ENCODE results near the gene TTLL8.
A peak's percentile ranks its signal among the peaks of the same experiment; 100 is the strongest.
"Not testable (repeated sequence)": the region's sequence is repeated elsewhere in the genome, so short reads cannot be mapped to it uniquely, and the experiment has no call there.

TTLL8 gene

DNA sequence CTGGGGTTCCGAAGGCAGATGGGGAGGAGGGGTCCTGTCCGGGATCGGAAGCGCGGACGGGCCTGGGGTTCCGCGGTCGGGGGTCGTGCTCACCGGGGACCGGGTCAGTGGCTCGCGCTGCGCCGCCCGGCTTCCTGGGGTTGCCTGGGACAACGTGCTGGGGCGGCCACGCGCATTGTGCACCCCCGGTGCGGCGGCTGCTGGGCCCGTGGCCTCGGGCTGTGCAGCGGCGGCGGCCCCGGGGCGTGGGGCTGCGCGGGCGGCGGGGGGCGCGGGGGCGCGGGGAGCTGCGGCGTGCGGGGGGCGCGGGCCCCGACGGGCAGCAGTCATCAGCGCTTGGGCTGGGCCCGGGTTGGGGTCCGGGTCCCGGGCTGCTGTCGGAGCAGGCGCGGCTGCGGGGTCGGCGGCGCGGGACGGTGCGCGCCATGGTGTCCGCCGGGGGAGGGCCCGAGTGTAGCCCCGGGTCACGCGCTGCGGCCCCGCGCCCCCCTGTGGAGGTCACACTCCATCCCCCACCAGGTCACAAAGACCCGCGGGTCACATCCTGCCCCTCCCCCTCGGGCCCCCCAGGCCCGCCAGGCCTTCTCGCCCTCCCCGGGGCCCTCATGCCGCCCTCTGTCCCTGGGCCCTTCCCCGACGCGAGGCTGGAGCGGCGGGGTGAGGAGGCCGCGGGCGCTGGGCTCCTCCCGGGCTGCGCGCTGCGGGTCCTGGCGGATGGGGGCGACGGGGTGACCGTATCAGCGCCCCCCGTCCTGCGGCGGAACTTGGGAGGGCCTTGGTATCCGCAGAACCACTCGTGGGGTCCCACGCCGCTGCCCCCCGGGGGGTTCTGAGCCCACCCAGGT lies at the start of gene TTLL8:
TTLL8 (minus strand) TSS at position 238 of the 845 bp plus-strand sequence.
- DNase-seq (ENCODE audit: low read depth) = no peak

DNA sequence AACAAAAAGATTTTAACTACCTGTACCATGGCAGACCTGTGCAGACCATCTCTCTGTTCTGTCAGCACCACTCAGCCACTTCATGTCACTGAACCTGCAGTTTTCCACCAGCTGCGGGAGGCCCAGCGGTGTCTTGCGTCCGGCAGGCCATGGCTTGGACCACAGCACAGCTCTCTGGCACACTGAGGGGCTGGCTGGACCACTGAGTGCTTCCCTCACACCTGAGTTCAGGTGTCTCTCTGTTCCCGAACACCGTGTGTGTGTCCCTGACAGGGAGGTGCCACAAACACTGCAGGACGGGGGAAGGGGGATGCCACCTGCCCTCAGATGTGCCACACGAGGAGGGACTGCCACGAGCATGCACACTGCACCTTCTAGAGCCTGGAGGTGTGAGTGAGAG lies 49.4 kb upstream of the TTLL8 start:
- DNase-seq (ENCODE audit: low read depth) = no peak

DNA sequence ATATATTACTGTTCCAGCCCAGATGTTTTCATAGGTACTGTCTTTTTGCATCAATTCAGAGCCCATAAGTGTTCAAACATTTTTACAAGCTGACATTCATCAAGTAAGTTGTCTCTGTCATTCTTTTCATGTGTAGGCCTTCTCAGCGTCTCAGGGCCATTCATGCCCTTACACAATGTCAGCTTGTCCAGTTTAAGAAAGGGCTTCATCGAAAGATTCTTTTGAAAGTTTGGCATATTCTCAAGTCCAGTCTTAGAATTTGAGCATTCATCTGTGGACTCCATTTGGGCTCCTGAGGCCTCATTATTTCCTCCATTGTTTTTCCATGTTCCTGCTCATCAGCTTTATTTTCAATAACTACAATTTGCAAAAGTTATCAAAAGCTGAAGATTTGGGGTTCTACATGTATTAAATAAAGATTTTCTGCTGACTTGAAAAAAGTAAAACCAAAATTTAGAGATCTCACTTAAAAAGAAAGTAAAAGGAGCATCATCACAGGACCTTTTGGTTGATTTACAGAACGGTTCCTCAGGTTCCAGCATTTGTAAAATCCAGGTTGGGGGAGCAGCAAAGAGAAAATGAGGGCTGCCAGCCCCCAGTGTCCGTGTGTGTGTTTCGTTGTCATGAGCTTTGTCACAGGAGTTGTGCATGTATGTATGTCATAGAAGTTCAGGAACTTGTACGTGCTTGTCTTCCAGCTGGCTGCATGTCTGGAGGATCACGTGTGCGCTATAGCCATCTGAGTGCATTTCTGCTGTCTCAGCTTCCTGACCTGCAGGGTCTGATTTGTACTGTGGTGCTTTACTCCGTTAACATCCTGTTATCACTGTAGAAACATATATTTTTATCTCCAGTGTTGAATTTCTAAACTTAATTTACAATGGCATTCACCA lies 47.4 kb upstream of the TTLL8 start:
- DNase-seq (ENCODE audit: low read depth) = no peak

DNA sequence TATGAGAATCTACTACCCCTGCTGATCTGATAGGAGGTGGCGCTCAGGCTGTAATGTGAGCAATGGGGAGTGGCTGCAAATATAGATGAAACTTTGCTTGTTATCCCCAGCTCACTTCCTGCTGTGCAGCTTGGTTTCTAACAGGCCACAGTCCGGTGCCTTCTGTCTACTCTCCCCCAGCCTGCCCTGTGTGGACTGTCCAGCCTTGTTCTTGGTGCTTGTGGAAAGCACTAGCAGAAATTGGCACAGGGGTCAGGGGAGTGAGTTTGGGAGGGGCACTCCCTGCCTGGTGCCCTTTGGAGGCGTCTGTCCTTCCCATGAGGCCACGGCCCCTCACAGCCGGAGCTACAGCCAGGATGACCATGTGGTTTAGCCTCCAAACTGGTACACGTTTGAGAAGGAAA lies 46.0 kb upstream of the TTLL8 start:
- no peak for DNase-seq (ENCODE audit: low read depth)

DNA sequence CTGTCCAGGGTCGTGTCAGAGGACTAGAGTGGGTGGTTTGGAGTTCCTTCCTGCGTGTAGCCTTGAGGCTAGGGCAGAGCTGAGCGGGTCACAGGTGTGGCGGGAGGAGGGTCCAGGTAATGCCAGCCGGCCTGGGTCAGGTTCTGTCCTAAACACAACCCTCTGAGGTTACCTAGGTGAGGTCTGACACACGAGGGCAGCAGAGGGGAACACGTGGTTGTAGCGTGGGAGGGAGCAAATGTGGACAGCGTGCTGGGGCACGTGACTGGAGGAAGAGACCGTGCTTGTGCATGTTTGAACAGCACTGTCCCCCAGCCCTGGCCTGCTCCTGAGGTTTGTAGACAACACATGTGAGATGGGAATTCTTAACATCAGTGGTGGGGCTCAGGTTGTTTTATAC lies 44.8 kb upstream of the TTLL8 start:
- DNase-seq (ENCODE audit: low read depth) = no peak

DNA sequence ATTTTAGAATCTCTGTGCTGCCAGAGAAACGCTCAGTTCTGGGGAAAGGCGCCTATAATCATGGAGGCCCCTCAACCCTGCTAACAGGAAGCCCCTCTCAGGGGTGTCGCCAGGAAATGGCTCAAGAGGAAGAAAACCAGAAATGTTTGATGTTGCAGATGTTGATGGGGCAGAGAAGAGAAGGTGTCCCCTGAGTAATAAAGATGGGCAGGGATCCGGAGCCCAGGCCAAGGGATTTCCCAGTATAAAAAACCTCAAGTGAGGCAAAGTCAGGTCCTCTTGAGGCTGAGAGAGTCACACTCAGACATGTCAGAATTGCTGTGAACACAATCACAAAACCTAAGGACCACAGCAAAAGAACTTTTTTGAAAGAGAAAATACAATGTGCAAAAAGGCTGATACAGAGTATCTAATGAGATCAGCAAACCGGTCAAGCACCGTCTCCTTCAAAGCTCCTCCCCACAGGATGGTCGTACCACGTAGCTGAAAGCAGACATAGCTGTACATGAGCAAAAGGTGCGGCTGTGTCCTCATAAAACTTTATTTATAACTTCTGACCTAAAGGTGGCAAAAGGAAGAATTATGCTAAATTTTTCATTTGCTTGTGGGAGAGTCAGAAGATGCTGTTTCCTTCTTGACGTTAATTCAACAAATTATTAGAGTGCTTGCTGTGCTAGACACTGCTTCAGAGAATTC lies 43.9 kb upstream of the TTLL8 start:
- no peak for DNase-seq (ENCODE audit: low read depth)

DNA sequence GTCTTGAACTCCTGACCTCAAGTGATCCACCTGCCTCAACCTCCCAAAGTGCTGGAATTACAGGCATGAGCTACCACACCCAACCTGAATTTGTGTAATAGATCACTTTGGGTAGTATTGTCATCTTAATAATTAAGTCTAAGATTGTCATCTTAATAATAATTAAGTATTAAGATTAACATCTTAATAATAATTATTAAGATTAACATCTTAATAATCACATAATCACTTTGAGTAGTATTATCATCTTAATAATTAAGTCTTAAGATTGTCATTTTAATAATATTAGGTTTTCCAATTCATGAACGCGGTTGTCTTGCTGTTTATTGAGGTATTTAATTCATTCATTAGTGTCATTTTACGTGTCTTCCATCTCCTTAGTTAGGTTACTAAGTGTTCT lies 40.0 kb upstream of the TTLL8 start:
- no peak for DNase-seq (ENCODE audit: low read depth)

DNA sequence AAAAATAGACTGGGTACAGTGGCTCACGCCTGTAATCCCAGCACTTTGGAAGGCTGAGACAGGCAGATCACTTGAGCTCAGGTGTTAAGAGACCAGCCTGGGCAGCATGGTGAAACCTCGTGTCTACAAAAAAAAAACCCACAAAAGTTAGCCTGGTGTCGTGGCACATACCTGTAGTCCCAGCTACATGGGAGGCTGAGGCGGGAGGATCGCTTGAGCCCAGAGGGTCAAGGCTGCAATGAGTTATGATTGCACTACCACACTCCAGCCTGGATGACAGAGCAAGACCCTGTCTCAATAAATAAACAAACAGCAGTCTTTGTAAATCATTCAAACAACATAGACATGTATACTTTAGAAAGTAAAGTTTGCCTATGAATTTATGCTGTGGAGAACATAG lies 34.2 kb upstream of the TTLL8 start:
- no peak for DNase-seq (ENCODE audit: low read depth)

DNA sequence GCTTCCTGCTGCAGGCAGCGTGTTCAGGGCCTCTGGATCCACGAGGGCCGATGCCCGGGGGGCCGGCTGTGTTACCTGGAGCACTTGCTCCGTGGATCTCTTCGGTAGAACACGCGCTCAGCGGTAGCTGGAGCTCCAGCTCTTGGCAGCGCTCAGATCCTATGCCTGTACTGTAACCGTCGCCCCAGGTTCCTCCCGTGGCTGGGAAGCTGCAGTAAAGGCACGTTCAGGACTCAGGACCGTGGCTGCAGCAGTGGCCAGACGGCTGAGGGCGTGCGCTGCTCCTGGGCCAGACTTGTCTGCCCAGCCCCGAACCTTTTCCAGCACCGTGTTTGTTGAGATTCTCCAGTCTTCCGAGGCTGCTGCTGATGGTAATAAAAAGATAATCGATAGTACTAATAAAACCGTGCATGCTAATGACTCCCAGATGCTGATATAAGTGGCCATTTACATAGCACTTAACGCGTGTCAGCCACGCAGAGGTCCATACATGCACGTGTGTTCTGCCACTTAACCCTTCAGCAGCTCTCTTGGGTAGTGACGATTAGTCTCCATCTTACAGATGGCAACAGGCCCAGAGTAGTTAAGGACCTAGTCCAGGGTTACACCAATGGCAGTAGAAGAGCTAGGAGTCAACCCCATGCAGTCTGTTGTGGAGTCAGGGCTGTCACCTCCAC lies 33.1 kb upstream of the TTLL8 start:
- no peak for DNase-seq (ENCODE audit: low read depth)

DNA sequence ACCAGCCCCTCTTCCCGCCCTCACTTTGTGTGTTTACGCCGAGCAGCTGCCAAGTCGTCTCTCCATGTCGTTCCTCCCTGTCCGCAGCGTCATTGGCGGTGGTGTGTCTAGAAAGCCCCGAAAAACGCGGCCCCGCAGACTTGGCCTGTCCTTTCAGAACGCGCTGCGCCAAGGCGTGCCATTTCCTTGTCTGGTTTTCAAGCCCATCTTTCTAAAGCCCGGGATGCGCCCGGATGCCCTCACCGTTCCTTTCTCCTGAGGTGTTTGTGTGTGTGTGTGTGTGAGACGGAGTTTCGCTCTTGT lies 32.3 kb upstream of the TTLL8 start:
- DNase-seq (ENCODE audit: low read depth) = no peak

DNA sequence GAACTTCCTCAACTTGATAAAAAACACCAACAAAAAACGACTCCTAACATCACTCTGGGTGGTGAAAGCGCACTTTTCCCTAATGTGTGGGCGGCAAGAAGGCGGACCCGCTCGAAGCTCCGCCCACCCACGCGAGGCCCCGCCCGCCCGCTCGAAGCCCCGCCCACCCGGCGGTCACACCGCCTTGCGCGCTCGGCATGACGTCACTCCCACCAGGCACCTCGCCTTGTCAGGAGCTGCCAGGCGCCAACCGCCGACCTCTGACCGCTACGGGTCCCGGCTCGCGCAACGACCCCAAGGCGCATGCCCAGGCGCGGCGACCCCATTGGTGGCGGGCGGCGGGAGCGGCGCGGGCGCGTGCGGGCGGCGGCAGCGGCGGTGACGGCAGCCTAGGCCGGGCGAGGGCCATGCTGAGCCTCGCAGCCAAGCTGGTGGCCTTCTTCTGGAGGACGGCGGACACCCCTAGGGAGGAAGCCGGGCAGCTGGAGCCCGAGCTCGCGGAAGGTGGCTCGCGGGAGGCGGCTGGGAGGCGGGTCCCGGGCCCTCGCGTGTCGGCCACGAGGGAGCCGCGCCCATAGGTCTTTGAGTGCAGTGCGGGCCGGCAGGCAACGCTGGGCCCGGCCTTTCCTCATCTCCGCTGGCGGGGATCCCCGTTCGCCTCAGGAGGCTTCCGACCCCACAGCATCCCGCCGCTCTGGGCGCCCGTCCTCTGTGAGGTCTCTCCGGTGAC lies 31.7 kb upstream of the TTLL8 start, which contains the start of gene MOV10L1:
MOV10L1 (plus strand) TSS at position 325 of the 730 bp plus-strand sequence; CDS start at position 408, 83 bp downstream.
- DNase-seq (ENCODE audit: low read depth) = no peak

DNA sequence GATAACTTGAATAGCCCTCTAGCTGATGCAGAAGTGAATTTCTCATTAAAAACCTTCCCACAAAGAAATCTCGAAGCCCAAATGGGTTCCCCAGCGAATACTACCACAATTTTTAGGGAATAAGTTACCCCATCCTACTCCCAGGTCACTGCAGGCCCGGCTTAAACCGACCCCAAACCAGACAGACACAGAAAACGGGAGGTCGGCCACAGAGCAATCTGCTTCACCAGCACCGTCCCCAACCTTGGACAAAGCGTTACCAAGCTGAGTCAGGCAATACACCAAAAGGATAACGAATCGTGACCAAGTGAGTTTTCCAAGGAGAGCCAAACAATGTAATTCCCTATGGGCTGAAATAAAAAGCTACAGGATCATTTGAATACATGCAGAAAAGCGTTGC lies 31.1 kb upstream of the TTLL8 start:
- DNase-seq (ENCODE audit: low read depth) = no peak

DNA sequence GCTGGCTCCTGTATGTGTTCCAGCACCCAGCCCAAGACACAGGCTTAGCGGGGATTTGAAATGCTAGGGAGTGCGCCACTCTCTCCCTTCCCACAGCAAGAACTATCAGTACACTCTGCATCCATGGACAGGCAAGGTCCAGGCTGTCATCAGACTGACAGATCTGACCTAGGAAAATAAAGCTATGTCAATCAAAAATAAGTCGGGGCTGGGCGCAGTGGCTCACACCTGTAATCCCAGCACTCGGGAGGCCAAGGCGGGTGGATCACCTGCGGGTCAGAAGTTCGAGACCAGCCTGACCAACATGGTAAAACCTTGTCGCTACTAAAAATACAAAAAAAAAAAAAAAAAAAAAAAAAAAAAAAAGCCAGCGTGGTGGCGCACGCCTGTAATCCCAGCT lies 30.0 kb upstream of the TTLL8 start:
- no peak for DNase-seq (ENCODE audit: low read depth)

DNA sequence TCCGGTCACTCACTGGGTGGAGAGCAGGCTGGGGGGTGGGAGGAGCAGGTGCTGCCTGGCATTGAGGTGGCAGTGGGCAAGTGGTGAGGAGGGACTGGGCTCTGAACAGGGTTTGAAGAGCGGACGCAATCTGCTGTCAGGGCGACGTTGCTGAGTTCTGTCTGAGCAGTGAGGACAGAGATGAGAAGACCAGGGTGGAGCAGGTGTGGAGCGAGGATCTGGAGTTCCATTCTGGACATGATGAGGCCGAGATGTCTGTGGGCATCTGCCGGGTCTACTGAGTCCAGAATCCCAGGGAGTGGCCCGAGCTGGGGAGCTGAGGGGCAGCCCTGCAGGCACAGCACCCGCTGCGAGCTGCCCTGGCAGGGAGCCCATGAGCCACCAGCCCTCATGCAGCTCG lies 29.5 kb upstream of the TTLL8 start:
- no peak for DNase-seq (ENCODE audit: low read depth)

DNA sequence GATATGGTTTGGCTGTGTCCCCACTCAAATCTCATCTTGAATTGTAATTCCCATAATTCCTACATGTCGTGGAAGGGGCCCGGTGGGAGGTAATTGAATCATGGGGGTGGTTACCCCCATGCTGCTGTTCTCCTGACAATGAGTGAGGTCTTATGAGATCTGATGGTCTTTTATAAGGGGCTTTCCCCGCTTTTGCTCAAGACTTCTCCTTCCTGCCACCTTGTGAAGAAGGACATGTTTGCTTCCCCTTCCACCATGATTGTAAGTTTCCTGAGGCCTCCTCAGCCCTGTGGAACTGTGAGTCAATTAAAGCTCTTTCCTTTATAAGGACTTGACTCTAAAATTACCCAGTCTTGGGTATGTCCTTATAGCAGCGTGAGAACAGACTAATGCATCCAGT lies 28.9 kb upstream of the TTLL8 start:
- not testable (repeated sequence) for DNase-seq (ENCODE audit: low read depth)

DNA sequence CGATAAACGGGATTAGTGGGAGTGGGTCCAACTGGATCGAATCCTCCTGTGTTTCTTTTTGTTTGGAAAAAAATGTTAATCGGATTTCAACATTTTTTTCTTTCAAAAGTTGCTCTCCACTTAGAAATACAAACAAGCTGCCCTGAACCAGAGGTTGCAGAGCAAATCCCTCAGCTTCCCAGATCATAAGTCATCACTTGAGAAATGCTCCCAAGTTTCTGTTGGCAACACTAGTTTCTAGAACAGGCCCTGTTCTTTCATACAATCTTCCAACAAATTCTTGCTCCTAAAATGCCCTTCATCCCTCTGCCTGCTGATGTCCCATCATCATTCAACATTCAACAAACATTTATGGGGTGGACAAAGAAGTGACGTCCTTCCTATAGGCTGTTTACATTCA lies 28.4 kb upstream of the TTLL8 start:
- DNase-seq (ENCODE audit: low read depth) = no peak

DNA sequence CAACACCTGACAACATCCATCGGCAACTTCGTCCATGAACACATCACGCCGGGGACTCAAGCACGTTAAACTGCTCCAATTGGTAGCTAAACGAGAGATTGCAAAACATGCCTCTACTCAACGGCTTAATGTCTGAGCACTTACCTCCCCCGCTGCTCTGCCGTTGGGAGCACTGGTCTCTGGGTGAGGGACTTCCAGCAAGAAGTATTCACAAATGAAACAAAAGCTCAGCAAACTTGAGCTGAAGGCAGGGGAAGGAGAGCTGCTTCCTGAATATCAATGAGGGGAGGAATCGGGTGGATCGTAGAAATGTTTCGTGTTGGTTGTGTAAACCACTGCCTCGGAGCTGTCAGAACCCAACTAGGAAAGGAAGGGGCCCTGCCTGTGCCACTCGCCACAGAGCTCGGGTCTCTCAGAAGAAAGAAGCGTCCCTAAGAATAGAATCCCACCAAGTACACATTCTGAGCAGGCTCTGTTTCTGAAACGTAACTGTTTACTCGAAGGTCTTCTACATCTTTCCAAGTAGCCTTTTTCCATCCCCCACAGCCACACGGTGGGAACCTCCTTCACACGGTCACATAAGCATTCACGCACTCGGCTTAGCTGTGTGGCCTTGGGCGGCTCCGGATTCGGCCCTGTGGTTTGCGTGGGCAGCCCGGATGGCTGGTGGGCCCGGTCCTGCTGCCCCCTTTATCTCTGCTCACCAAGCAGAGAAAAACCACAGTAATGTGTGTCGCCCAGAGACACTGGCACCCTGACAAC lies 27.3 kb upstream of the TTLL8 start, which contains the start of gene MLC1:
MLC1 (minus strand) TSS at position 216 of the 762 bp plus-strand sequence. CDS start 524 bp downstream, outside the sequence.
- peak; percentile 62 for DNase-seq (ENCODE audit: low read depth)

DNA sequence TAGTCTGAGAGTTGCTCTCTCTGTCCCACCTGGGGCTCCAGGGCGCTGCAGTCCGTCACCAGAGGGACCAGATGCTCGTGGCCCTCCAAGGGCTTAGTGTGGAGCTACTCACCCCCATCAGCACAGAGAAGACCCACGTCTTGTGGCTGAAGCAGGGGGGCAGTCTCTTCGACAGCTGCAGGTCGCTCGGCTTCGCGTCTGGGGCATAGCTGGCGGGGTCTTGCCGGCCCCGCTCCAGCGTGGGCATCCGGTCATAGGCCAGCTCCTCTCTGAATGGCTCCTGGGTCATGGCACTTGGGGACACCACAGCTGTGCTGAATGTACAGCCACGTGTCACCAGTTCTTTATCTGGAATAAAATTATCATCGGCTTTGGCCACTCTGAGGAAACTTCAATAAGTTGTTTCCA lies 26.5 kb upstream of the TTLL8 start:
- no peak for DNase-seq (ENCODE audit: low read depth)

DNA sequence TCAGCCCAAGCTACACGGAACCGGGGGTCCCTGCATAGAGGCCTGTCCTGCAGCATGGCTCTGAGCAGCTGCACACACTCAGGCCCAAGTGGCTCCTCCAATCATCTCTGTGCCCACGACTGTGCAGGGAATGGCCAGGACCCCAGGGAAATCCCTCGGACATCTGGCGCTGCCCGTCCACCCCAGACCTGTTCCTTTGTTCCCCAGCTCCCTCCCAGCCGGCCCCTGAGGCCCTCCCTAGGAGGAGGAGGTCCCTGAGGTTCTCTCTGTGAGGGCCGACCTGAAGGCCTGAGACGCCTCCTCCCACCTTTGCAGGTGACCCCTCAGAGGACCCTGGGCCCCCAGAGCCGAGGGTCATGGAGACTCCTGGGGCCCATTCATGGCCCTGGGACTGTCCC lies 26.0 kb upstream of the TTLL8 start:
- no peak for DNase-seq (ENCODE audit: low read depth)

DNA sequence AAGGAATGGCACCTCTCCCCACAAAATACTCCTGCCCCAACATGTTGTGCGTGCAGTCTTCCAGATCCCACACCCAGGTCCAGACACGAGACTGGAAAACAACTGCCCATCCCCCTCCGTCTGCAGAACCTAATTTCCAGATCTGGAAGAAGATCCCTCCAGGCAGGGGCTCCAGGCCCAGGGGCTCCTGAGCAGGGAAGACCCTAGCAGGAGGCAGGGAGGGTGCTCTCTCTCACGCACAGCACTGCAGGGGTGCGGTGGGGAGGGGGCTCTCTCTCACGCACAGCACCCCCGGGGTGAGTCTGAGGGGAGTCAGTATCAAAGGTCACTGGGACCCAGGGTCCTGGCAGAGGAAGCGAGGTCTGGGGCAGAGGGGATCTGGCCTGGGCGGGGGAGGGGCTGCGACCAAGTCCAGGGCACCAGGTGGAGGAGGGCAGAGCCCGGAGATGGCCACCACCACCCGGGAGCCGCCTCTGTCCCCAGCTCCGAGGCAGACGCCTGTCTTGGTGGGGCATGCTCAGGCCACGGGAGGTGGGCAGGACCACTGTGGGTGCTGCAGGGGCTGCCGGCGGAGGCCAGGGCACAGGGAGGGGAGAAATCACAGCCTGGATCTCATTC lies 25.5 kb upstream of the TTLL8 start:
- no peak for DNase-seq (ENCODE audit: low read depth)

All from CMK (cell line).